Heart left ventricle (tissue), 16 donors: ENCODE measurements around the gene COX8C. TPM values are rescaled to one million over a fixed set of nuclear protein-coding genes. Genes with fewer than 3 reads are reported as not detected.

Source experiments
- ATAC-seq, 4 donors: fragments of 200-7000 bp; cut with Tn5 transposase; one replicate each; pipeline ENCODE4 v1.9.1; 2020 to 2022; ENCODE audit warnings: moderate library complexity in 4 of 4, mild to moderate bottlenecking in 3 of 4, moderate number of reproducible peaks in 1 of 4
- DNase-seq, 5 donors: peaks; one replicate each; pipeline ENCODE4 v3.0.0-alpha.2; 2020
- H3K27ac ChIP-seq, 12 donors: fragments of 200-600 bp; sonication (generic) in 4 of 12; one replicate each; pipeline versions ENCODE4 v1.5.0 to v1.8.0; 2016 to 2022; ENCODE audit warnings: mild to moderate bottlenecking in 2 of 12
- H3K27me3 ChIP-seq, 9 donors: fragments of 200-600 bp; sonication (generic) in 2 of 9; one replicate each; pipeline versions ENCODE4 v1.5.1 to v1.8.0; 2016 to 2022; ENCODE audit warnings: mild to moderate bottlenecking in 3 of 9
- H3K36me3 ChIP-seq, 9 donors: fragments of 200-600 bp; sonication (generic) in 2 of 9; one replicate each; pipeline versions ENCODE4 v1.5.0 to v1.8.0; 2018 to 2022; ENCODE audit warnings: mild to moderate bottlenecking in 2 of 9
- H3K4me1 ChIP-seq, 12 donors: fragments of 200-600 bp; sonication (generic) in 4 of 12; one replicate each; pipeline versions ENCODE4 v1.5.0 to v1.8.0; 2016 to 2022; ENCODE audit warnings: mild to moderate bottlenecking in 3 of 12
- H3K4me3 ChIP-seq, 12 donors: fragments of 200-600 bp; sonication (generic) in 4 of 12; one replicate each; pipeline versions ENCODE4 v1.5.0 to v1.8.0; 2017 to 2022; ENCODE audit warnings: mild to moderate bottlenecking in 9 of 12, moderate library complexity in 4 of 12
- H3K9me3 ChIP-seq, 12 donors: fragments of 200-600 bp; sonication (generic) in 4 of 12; one replicate each; pipeline versions ENCODE4 v1.5.0 to v1.8.0; 2016 to 2022; ENCODE audit warnings: mild to moderate bottlenecking in 1 of 12
- POLR2A ChIP-seq, 2 donors: fragments of 450-650 bp; IDR thresholded peaks; one replicate each; pipeline ENCODE4 v1.6.1; 2017; ENCODE audit warnings: antibody characterized with exemption in 2 of 2, mild to moderate bottlenecking in 2 of 2, moderate library complexity in 2 of 2
- WGBS, 4 donors: extraction: QIAGEN DNeasy Blood & Tissue Kit in 2 of 4; methylation state at CpG; one replicate each; pipeline versions ENCODE4 v1.1.5 to v1.1.7; 2013 to 2018; 5-methylcytosine and 5-hydroxymethylcytosine counted together
- intact Hi-C, 10 donors: fragments of 100-400 bp; cut with DNase I; formaldehyde crosslinking; loops; one replicate each; pipeline versions ENCODE4 v1.11.1 to v1.14.2; 2022
- polyA plus RNA-seq, 2 donors: library from polyadenylated mRNA; stranded (reverse); fragments of 200-250 nt; gene quantifications; one replicate each; pipeline ENCODE4 v1.2.3, GENCODE V29; 2013
- total RNA-seq, 9 donors: library from RNA; depleted of rRNA in 2 of 9; stranded (reverse); fragments of >200 nt in 2 of 9; fragmentation: NEBNext Ultra II Directional in 3 of 9; extraction: Animal tissue kit (Norgen Biotek cat#: 25700) in 3 of 9; gene quantifications; one replicate each; pipeline versions ENCODE4 v1.1.0 to v1.2.4, GENCODE V29; 2016 to 2023
- TF ChIP-seq, protein P1 (sequence below), 12 donors: fragments of 200-600 bp; sonication (generic) in 4 of 12; IDR thresholded peaks; one replicate each; pipeline versions ENCODE4 v1.5.0 to v1.8.0; 2018 to 2022; ENCODE audit warnings: antibody characterized with exemption in 12 of 12, mild to moderate bottlenecking in 5 of 12
- donor health status: ischemic (EF 13 %, LVEDD 7.1; RV severe dilation, severe dysfunction).
- donor health status: healthy with polysubstance abuse.
- donor health status: DM: no; HTN: yes; CAD: no.
- donor health status: DM: no; HTN: no; CAD: no.
- donor health status: ischemic (EF 25% LVEDD 6.9; RV normal size, moderate dysfunction).
- donor health status: ischemic (EF 25% LVEDD 5.7; RV mildly dilated, moderate dysfunction).
- donor health status: healthy.
- donor health status: DM: yes; HTN: yes; CAD: no.
- donor health status: ischemic (EF 35%, LVEDD 5.7; RV mildly dilated, moderate dysfunction).
- donor health status: nonischemic (EF 11% LVEDD 7.7; RV severe dilation, severe dysfunction).
- donor health status: DM: yes; HTN: yes; CAD: no.
- donor health status: PGD.
- donor health status: ischemic (EF 29% LVEDD 5.4; RV normal size, mild dysfunction).
- donor health status: nonischemic (EF 23%, LVEDD 6.1; RV moderate dilation, normal function).

Gene COX8C
- total and polyA plus RNA-seq, 11 donors: 0.60 to 2.0 (median 0.89) TPM; not detected in 5

DNA sequence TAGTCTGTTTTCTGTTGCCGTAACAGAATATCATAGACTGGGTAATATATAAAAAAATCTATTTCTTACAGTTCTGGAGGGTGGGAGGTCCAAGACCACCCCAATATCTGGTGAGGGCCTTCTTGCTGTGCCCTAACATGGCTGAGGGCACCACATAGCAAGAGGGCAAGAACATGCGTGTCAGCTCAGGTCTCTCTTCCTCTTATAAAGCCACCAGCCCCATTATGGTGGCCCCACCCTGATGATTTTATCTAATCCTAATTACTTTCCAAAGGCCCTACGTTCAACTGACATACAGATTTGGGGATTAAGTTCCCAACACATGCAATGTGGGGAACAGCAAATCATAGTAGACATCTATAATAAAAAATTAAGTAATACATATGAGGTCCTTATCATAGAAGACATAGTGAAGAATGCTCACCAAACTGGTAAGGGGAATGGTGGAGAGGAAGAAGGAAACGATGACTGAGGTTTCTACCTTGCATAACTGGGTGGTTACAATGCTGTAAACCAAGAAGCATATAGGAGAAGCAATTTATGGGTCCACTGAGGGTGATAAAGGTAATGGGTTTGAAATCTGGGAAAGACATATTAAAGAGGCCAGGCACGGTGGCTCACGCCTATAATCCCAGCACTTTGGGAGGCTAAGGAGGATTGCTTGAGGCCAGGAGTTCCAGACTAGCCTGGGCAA lies 41.1 kb upstream of the COX8C start:
- H3K27me3 ChIP-seq: no peaks in the 10 kb centered on the region
- H3K4me1 ChIP-seq: peaks cover 0 to 51% (median 23%) of the 10 kb centered on the region in 12 donors
- 84 to 92% (median 89%) methylated on average over 6 of the region's 6 CpGs for WGBS, 4 donors
- no peak overlapping the region for H3K4me3 ChIP-seq
- no peak for DNase-seq
- no peaks in the 10 kb centered on the region for H3K9me3 ChIP-seq
- no peak overlapping the region for H3K27ac ChIP-seq
- TF ChIP-seq, protein P1, sequence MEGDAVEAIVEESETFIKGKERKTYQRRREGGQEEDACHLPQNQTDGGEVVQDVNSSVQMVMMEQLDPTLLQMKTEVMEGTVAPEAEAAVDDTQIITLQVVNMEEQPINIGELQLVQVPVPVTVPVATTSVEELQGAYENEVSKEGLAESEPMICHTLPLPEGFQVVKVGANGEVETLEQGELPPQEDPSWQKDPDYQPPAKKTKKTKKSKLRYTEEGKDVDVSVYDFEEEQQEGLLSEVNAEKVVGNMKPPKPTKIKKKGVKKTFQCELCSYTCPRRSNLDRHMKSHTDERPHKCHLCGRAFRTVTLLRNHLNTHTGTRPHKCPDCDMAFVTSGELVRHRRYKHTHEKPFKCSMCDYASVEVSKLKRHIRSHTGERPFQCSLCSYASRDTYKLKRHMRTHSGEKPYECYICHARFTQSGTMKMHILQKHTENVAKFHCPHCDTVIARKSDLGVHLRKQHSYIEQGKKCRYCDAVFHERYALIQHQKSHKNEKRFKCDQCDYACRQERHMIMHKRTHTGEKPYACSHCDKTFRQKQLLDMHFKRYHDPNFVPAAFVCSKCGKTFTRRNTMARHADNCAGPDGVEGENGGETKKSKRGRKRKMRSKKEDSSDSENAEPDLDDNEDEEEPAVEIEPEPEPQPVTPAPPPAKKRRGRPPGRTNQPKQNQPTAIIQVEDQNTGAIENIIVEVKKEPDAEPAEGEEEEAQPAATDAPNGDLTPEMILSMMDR (IDR thresholded peaks at IDR 0.05): no peak
- TF ChIP-seq POLR2A (IDR thresholded peaks at IDR 0.05): no peak
- intact Hi-C loops: no loop called here
- H3K36me3 ChIP-seq: no peaks in the 10 kb centered on the region
- ATAC-seq: no peak

DNA sequence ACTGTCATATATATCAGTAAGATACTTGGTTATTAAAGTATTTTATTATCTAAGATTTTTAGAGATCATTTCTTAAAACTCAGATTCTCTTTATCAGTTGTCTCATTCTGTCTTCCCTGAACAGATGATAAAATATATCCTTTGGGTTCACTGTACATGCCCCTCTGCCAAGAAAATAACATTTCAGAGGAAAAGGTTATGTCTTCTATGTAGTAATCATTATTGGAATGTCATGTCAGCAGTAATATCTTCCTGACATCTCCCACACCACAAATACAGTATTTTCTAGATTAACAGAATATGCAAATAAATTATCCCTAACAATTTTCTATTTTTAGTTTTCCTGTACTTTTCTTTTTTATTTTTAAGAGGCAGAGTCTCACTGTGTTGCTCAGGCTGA lies 40.2 kb upstream of the COX8C start:
- TF ChIP-seq, protein P1 (IDR thresholded peaks at IDR 0.05): no peak
- no peak for TF ChIP-seq POLR2A (IDR thresholded peaks at IDR 0.05)
- H3K9me3 ChIP-seq: no peaks in the 10 kb centered on the region
- no peak overlapping the region for H3K4me3 ChIP-seq
- intact Hi-C loops: no loop called here
- ATAC-seq: no peak
- no peak overlapping the region for H3K27ac ChIP-seq
- no peak for DNase-seq
- H3K4me1 ChIP-seq: peaks cover 0 to 51% (median 19%) of the 10 kb centered on the region in 12 donors
- H3K36me3 ChIP-seq: no peaks in the 10 kb centered on the region
- no peaks in the 10 kb centered on the region for H3K27me3 ChIP-seq

DNA sequence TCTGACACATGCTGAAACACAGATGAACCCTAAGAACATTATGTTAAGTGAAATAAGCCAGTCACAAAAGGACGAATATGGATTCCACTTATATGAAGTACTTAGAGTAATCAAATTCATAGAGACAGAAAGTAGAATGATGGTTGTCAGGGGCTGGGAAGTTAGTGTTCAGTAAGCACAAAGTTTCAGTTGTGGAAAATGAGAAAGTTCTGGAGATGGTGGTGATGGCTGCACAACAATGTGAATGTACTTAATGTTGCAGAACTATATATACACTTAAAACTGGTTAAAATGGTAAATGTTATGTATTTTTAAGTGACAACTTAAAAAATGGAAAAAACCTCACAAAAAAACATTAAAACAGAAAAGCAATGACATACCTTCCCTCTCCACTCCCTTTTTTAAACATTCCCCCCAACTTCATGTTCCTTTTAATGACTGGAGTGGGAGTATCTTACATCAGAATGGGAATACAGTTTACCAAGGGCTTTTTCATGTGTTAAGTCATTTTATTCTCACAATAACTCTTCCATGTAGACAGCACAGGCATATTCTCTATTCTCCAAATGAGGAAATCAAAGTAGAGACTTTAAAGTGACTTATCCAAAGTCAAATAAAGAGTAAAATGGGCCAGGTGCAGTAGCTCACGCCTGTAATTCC lies 38.2 kb upstream of the COX8C start:
- H3K27me3 ChIP-seq: no peaks in the 10 kb centered on the region
- H3K4me1 ChIP-seq: peaks cover 0 to 51% (median 17%) of the 10 kb centered on the region in 12 donors
- no peaks in the 10 kb centered on the region for H3K9me3 ChIP-seq
- 86 to 94% (median 89%) methylated on average over 2 of the region's 2 CpGs for WGBS, 4 donors
- H3K4me3 ChIP-seq: no peak overlapping the region
- no peaks in the 10 kb centered on the region for H3K36me3 ChIP-seq
- intact Hi-C loops: no loop called here
- H3K27ac ChIP-seq: no peak overlapping the region
- ATAC-seq: no peak
- DNase-seq: no peak
- no peak for TF ChIP-seq POLR2A (IDR thresholded peaks at IDR 0.05)
- TF ChIP-seq, protein P1 (IDR thresholded peaks at IDR 0.05): no peak

DNA sequence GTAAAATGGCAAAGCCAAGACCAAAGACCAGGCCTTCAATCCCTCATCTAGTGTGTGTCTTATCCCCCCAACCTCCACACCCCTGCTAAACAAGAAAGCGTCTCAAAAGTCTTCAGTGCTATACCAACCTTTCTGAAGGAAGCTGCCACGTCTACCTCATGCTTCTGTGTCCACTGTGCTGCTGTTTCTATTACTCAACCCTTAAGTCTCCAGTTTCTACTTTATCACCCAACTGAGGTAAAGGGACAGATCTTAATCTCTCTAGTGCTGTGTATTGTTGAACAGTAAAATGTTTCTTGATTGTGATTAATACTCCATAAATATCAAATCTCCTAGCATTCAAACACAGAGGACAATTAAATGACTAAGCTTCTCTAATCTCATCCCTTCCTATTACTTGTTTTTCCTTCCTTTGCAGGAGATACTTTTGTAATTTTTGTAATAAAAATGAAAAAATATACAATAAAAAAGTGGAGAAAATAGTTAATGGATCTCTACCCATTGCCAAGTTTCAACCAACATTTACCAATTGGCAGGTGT lies 37.5 kb upstream of the COX8C start:
- 95 to 98% (median 95%) methylated on average over 2 of the region's 2 CpGs for WGBS, 4 donors
- Histone ChIP-seq H3K27me3 (no peaks in the 10 kb centered on the region), H3K27ac (no peak overlapping the region), H3K36me3 (no peaks in the 10 kb centered on the region), H3K4me3 (no peak overlapping the region), H3K9me3 (no peaks in the 10 kb centered on the region), H3K4me1 (peaks cover 0 to 46% (median 11%) of the 10 kb centered on the region in 12 donors)
- ATAC-seq (no peak), DNase-seq (no peak)
- TF ChIP-seq POLR2A (IDR thresholded peaks at IDR 0.05): no peak
- TF ChIP-seq, protein P1 (IDR thresholded peaks at IDR 0.05): no peak
- intact Hi-C loops: no loop called here
